Activated naive CD4-positive, alpha-beta T cell treated with anti-CD3 and anti-CD28 coated beads, Interleukin-2, amount 10 ng/mL, durations not matched to agents 7 days and 5 days (primary cell): ENCODE measurements around the gene BCL2L13.

Experiments
- CTCF ChIA-PET: fragments of 350-600 bp; sonication (Branson Sonifier 250); formaldehyde crosslinking; loops from one replicate; lab custom pipeline; 2021; ENCODE audit warnings: antibody characterized with exemption; lab: Charles Lee
- DNase-seq: peaks from one replicate; pipeline ENCODE4 v3.0.0-alpha.2; 2020
- H3K27ac Mint-ChIP-seq: one replicate; pipeline ENCODE4 v1.8.0; 2021; ENCODE audit warnings: mild to moderate bottlenecking, moderate library complexity, mixed read lengths
- H3K27me3 Mint-ChIP-seq: one replicate; pipeline ENCODE4 v1.8.0; 2021; ENCODE audit warnings: mild to moderate bottlenecking, mixed read lengths
- H3K36me3 Mint-ChIP-seq: one replicate; pipeline ENCODE4 v1.8.0; 2021; ENCODE audit warnings: mixed read lengths
- H3K4me1 Mint-ChIP-seq: one replicate; pipeline ENCODE4 v1.8.0; 2021; ENCODE audit warnings: mixed read lengths
- H3K4me3 Mint-ChIP-seq: one replicate; pipeline ENCODE4 v1.8.0; 2021; ENCODE audit warnings: mild to moderate bottlenecking, moderate library complexity, mixed read lengths
- H3K9me3 Mint-ChIP-seq: one replicate; pipeline ENCODE4 v1.8.0; 2021; ENCODE audit warnings: mixed read lengths

BCL2L13 gene

DNA sequence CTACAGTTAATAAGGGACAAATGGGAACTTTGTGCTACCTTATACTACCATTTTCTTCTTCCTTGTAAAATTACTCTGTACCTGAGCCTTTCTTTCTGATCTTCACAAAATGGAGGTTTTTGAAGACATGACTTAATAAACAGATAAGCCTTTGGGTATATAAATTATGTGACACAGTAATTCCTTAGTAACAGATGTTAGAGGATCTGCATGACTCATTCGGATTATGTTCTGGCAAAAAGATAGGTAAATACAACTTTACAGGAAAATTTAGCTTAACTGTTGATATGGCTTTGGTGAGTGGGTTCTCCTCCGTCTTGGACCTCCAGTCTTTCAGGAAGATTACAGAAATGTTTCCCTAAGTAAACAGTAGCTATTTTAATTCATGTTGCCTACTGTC, 73.9 kb downstream of the BCL2L13 start:
- no peaks in the 10 kb centered on the region for H3K9me3 Mint-ChIP-seq
- CTCF ChIA-PET = interaction anchor here (0.9 kb wide), 1 partner anchor 12 kb away, joined by 4 read pairs; no protein-coding TSS in a partner anchor
- peaks cover 4% of the 10 kb centered on the region for H3K4me1 Mint-ChIP-seq
- no peaks in the 10 kb centered on the region for H3K27me3 Mint-ChIP-seq
- DNase-seq = no peak
- H3K27ac Mint-ChIP-seq = no peak overlapping the region
- H3K36me3 Mint-ChIP-seq = peaks cover 6% of the 10 kb centered on the region
- H3K4me3 Mint-ChIP-seq = no peak overlapping the region

DNA sequence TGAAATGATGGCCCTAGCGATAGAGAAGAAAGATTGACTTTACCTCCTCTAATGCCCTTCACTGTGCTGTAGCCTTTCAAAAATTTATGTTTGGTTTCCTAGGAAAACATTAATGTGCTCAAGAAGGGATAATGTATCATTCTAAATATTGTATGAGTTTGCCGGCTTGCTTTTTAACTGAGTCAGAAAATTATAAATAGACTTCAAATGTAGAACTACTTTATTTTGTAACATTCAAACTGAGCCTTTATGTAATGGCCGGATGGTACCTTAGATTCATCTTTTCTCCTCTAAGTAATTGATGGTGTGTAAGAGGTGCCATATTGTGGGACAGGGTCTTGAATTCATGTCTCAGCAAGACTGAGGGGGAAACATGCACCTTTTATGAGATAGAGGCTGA, 78.0 kb downstream of the BCL2L13 start:
- Mint-ChIP-seq H3K27ac (no peak overlapping the region), H3K4me1 (peaks cover 4% of the 10 kb centered on the region), H3K4me3 (no peak overlapping the region), H3K9me3 (no peaks in the 10 kb centered on the region), H3K27me3 (no peaks in the 10 kb centered on the region), H3K36me3 (peaks cover 3% of the 10 kb centered on the region)
- DNase-seq = no peak
- CTCF ChIA-PET = no interaction called here

DNA sequence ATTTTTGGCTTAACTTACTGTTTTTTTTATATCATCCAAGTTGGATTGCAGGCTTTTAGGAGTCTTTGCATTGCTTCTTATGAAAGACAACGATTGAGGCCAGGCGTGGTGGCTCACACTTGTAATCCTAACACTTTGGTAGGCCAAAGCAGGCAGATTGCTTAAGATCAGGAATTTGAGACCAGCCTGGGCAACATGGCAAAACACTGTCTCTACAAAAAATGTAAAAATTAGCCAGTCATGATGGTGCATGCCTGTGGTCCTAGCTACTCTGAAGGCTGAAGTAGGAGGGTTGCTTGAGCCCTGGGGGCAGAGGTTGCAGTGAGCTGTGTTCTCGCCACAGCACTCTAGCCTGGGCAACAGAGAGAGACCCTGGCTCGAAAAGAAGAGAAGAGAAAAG, 79.2 kb downstream of the BCL2L13 start:
- Mint-ChIP-seq H3K27me3 (no peaks in the 10 kb centered on the region), H3K4me3 (no peak overlapping the region), H3K36me3 (peaks cover 2% of the 10 kb centered on the region), H3K9me3 (no peaks in the 10 kb centered on the region), H3K4me1 (peaks cover 4% of the 10 kb centered on the region), H3K27ac (no peak overlapping the region)
- CTCF ChIA-PET = no interaction called here
- no peak for DNase-seq

DNA sequence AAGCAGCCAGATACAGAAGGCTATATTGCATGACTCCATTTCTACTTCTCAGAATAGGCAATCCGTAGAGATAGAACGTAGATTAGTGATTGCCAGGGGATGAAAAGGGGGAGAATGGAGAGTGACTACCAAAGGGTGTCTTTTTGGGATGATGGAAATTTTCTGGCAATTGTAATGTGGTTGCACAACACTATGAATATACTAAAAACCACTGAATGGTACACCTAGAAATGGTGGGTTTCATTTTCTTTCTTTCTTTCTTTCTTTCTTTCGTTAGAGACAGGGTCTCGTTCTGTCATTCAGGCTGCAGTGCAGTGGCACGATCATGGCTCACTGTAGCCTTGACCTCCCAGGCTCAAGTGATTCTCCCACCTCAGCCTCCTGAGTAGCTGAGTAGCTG, 81.4 kb downstream of the BCL2L13 start:
- no peaks in the 10 kb centered on the region for H3K27me3 Mint-ChIP-seq
- CTCF ChIA-PET = no interaction called here
- no peak overlapping the region for H3K4me3 Mint-ChIP-seq
- no peak for DNase-seq
- H3K9me3 Mint-ChIP-seq = no peaks in the 10 kb centered on the region
- no peak overlapping the region for H3K27ac Mint-ChIP-seq
- H3K36me3 Mint-ChIP-seq = no peaks in the 10 kb centered on the region
- H3K4me1 Mint-ChIP-seq = peaks cover 4% of the 10 kb centered on the region

DNA sequence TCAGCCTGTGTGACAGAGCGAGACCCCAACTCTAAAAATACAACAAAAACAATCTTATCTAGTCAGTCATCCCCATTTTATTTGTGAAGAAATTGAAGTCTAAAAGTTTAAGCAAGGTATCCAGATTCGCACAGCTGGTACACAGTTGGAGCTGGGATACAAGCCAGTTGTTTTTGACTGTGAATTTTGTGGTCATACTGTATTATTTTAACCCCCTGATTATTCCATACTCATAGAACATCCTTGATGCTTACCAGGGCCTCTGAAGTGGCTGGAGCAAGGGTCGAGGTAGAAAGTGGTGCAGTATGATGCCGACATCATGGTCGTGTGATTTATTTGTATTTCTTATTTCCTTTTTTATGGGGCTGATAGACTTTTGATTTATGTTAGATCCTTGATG, 85.7 kb downstream of the BCL2L13 start:
- no peak for DNase-seq
- no peak overlapping the region for H3K27ac Mint-ChIP-seq
- H3K4me1 Mint-ChIP-seq = peaks cover 20% of the 10 kb centered on the region
- no peaks in the 10 kb centered on the region for H3K9me3 Mint-ChIP-seq
- CTCF ChIA-PET = interaction anchor here (1.2 kb wide), 1 partner anchor 12 kb away, joined by 4 read pairs; no protein-coding TSS in a partner anchor
- no peaks in the 10 kb centered on the region for H3K27me3 Mint-ChIP-seq
- no peak overlapping the region for H3K4me3 Mint-ChIP-seq
- H3K36me3 Mint-ChIP-seq = peaks cover 11% of the 10 kb centered on the region

DNA sequence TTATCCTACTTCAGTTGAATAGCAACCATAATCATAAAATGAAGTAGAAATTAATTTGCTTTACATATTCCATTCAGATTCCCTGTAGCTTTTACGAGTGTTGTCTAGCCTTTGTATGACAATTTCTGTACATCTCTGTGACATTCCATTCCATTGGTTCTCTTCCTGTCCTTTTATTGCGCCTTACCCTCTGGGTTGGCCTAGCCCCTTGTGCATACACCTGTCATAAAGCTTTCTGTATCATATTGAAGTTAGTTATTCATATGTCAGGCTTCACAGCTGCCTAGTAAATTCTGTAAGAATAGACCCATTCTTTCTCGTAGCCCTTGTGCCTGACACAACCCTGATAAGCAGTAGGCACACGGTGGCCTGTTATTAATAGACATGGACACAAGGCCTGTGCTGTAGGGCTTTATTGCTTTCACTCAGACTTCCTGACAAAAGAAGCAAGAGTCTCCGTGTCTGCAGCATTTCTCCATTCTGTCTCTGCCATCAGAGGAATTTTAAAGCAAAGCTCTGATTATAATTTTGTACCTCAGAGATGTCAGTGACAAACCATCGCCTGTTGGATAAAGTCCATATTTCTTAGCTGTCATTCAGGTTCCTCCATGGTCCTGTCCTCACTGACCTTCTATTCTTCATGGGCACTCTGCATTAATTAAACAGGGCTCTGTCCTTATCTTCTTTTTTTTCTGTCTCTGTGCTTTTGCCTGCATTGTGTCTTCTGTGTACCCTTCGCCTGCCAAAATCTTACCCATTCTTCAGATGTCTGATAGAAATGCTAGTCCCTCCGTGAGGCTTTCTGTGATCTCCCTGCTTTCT, 86.3 kb downstream of the BCL2L13 start:
- CTCF ChIA-PET = interaction anchor here (1.2 kb wide), 1 partner anchor 12 kb away, joined by 4 read pairs; no protein-coding TSS in a partner anchor
- H3K36me3 Mint-ChIP-seq = peaks cover 11% of the 10 kb centered on the region
- H3K4me1 Mint-ChIP-seq = peaks cover 20% of the 10 kb centered on the region
- H3K4me3 Mint-ChIP-seq = no peak overlapping the region
- no peaks in the 10 kb centered on the region for H3K27me3 Mint-ChIP-seq
- no peak for DNase-seq
- H3K9me3 Mint-ChIP-seq = no peaks in the 10 kb centered on the region
- H3K27ac Mint-ChIP-seq = no peak overlapping the region

DNA sequence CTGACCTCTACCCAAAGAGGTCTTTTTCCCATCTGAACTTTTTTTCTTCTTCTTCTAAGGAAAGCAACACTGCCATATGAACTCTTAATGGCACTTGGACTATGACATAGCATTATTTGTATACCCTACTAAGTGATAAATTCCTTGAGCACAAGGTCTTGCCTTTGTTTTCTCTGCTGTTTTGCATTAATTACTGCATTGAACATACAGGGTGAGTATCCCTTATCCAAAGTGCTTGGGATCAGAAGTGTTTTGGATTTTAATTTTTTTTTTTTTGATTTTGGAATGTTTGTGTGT, 86.9 kb downstream of the BCL2L13 start:
- H3K27ac Mint-ChIP-seq = no peak overlapping the region

DNA sequence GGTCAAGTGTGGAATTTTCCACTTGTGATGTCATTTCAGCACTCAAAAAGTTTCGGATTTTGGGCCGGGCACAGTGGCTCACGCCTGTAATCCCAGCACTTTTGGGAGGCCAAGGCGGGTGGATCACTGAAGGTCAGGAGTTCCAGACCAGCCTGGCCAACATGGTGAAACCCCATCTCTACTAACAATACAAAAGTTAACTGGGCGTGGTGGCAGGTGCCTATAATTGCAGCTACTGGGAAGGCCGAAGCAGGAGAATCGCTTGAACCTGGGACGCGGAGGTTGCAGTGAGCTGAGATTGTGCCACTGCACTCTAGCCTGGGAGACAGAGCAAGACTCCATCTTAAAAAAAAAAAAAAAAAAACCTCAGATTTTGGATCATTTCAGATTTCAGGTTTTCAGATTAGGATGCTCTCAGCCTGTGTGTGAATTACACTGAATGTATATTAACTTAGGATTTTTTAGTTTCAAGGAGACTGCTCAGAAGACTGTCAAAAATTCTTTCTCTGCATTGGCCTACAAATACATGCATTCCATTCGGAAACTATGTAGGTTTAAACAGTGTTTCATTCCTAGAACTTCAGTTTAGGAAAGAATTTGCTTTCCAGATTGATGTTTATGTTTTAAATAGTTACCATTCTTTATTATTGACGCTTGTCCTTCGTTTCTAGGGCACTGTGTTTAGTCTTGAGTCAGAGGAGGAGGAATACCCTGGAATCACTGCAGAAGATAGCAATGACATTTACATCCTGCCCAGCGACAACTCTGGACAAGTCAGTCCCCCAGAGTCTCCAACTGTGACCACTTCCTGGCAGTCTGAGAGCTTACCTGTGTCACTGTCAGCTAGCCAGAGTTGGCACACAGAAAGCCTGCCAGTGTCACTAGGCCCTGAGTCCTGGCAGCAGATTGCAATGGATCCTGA, 87.7 kb downstream of the BCL2L13 start:
- H3K4me3 Mint-ChIP-seq = no peak overlapping the region
- peak; percentile 37 for DNase-seq
- no peaks in the 10 kb centered on the region for H3K27me3 Mint-ChIP-seq
- peaks cover 20% of the 10 kb centered on the region for H3K4me1 Mint-ChIP-seq
- H3K27ac Mint-ChIP-seq = peak overlapping the region; percentile 47
- no peaks in the 10 kb centered on the region for H3K9me3 Mint-ChIP-seq
- CTCF ChIA-PET = interaction anchor here (1.0 kb wide), 1 partner anchor 16 kb away, joined by 3 read pairs; no protein-coding TSS in a partner anchor
- peaks cover 11% of the 10 kb centered on the region for H3K36me3 Mint-ChIP-seq

More for the DNA sequence above, 86.9 kb downstream of the BCL2L13 start:
- no peaks in the 10 kb centered on the region for H3K27me3 Mint-ChIP-seq
- CTCF ChIA-PET = interaction anchor here (1.2 kb wide), 1 partner anchor 13 kb away, joined by 4 read pairs; no protein-coding TSS in a partner anchor
- no peaks in the 10 kb centered on the region for H3K9me3 Mint-ChIP-seq
- no peak for DNase-seq
- H3K4me3 Mint-ChIP-seq = no peak overlapping the region
- peaks cover 20% of the 10 kb centered on the region for H3K4me1 Mint-ChIP-seq
- H3K36me3 Mint-ChIP-seq = peaks cover 11% of the 10 kb centered on the region

DNA sequence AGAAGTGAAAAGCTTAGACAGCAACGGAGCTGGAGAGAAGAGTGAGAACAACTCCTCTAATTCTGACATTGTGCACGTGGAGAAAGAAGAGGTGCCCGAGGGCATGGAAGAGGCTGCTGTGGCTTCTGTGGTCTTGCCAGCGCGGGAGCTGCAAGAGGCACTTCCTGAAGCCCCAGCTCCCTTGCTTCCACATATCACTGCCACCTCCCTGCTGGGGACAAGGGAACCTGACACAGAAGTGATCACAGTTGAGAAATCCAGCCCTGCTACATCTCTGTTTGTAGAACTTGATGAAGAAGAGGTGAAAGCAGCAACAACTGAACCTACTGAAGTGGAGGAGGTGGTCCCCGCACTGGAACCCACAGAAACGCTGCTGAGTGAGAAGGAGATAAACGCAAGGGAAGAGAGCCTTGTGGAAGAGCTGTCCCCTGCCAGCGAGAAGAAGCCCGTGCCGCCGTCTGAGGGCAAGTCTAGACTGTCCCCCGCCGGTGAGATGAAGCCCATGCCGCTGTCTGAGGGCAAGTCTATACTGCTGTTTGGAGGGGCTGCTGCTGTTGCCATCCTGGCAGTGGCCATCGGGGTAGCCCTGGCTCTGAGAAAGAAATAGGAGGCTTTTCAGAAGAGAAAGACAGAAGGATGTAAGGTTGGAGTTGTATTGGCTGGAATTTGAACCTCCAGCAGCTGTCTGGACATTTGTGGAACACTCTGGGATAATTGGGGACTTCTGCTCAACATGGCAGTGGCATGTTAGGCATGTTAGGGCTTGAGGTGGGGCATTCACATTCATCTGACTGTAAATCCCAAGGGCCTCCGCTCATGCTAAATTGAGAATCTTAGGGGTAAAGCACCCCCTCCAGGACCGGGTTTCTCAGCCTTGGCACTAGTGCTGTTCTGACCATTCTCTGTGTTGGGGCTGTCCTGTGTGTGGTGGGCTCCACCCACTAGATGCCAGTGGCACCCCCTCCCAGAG, 88.7 kb downstream of the BCL2L13 start:
- Mint-ChIP-seq H3K27me3 (no peaks in the 10 kb centered on the region), H3K9me3 (no peaks in the 10 kb centered on the region), H3K4me3 (no peak overlapping the region), H3K36me3 (peaks cover 12% of the 10 kb centered on the region), H3K27ac (peak overlapping the region; percentile 47), H3K4me1 (peaks cover 20% of the 10 kb centered on the region)
- no peak for DNase-seq
- CTCF ChIA-PET = interaction anchor here (1.0 kb wide), 1 partner anchor 15 kb away, joined by 3 read pairs; no protein-coding TSS in a partner anchor

DNA sequence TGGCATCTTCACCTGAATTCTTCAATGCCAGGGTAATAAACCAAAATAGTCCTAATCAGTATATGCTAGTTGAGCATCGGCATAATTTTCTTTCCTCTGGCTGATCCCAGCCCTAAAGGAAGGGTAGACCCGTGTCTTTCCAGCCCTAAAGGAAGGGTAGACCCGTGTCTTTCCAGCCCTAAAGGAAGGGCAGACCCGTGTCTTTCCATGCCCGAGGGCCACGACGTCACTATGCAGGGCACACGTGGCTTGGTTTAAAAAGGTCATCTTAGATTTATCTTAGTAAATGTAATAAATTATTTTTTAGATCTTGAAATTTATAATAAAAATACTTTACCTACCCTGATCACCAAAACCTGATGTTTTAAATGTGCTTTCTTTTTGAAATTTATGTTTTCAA, 90.2 kb downstream of the BCL2L13 start:
- Mint-ChIP-seq H3K27me3 (no peaks in the 10 kb centered on the region), H3K36me3 (peaks cover 21% of the 10 kb centered on the region), H3K9me3 (no peaks in the 10 kb centered on the region), H3K4me3 (no peak overlapping the region), H3K4me1 (peaks cover 23% of the 10 kb centered on the region), H3K27ac (no peak overlapping the region)
- DNase-seq = no peak
- CTCF ChIA-PET = no interaction called here

DNA sequence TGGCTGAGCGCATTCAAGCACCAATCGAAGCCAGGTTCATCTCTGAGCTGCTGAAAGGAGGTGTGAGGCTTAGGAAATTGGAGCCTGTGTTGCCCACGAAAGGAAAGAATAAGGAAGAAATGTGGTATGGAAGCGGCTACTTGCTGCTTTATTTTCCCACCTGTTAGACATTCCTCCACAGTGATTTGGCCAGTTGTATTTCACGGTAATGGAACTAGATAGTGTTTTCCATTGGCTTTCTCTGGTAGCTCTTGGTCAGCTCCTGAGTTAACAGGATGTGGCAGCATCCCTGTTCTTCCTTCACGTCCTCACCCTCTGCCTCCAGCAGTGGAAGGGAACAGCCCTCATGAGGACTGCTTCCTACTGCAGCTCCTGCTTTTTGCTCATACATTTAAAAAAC, 91.0 kb downstream of the BCL2L13 start:
- no peak overlapping the region for H3K27ac Mint-ChIP-seq

DNA sequence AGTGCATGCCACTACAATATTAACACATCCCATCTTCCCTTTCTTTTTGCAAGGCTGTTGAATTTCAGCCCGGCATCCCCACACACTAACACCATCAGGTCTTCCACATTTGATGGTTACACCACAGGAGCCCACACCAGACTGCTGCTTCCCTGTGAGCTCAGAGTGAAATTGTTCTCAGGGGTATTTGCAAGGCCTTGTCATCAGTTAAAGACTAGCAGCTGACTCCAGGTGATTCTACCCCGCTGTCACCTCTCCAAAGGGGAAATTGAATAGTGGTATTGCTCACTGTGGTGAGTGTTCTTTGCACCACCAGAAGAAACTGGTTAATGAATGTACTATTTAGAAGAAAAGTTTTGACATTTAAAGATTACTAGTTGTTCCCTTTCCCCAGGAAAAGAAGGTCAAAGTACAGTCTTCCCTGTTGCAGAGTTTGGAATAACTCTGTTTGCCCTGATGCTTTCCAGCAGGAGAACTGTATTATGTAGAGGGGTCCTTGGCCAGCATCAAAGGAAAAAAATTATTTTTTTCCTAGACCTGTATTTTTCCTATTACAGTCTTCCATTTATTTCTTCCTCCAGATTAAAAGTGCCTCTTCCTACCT, 93.8 kb downstream of the BCL2L13 start:
- DNase-seq = no peak
- H3K4me1 Mint-ChIP-seq = peaks cover 20% of the 10 kb centered on the region
- H3K36me3 Mint-ChIP-seq = peaks cover 21% of the 10 kb centered on the region
- CTCF ChIA-PET = interaction anchor here (1.0 kb wide), 1 partner anchor 8 kb away, joined by 3 read pairs; no protein-coding TSS in a partner anchor
- H3K4me3 Mint-ChIP-seq = no peak overlapping the region
- no peak overlapping the region for H3K27ac Mint-ChIP-seq
- H3K27me3 Mint-ChIP-seq = no peaks in the 10 kb centered on the region
- no peaks in the 10 kb centered on the region for H3K9me3 Mint-ChIP-seq

More for the DNA sequence above, 91.0 kb downstream of the BCL2L13 start:
- Mint-ChIP-seq H3K4me3 (no peak overlapping the region), H3K4me1 (peaks cover 31% of the 10 kb centered on the region), H3K27me3 (no peaks in the 10 kb centered on the region), H3K36me3 (peaks cover 25% of the 10 kb centered on the region), H3K9me3 (no peaks in the 10 kb centered on the region)
- no peak for DNase-seq
- CTCF ChIA-PET = interaction anchor here (1.4 kb wide), 1 partner anchor 12 kb away, joined by 4 read pairs; no protein-coding TSS in a partner anchor

DNA sequence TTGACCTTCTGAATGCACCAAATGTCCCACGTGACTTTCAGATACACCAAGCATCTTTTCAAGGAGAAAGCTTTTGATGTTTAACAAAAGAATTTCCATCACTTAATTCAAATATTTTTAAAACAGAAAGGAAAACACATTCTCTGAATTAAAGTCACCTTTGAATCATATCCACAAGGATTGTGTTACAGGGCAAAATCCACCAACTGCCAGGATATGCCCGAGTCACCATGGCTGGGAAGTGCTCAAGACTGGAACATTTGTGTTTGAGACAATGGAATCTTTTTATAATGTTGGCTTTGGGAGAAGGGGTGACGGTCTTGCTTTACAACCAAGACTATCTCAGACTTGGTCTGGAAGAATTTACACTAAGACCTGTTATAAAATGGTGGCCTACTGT, 94.9 kb downstream of the BCL2L13 start:
- H3K36me3 Mint-ChIP-seq = peaks cover 27% of the 10 kb centered on the region
- no peaks in the 10 kb centered on the region for H3K9me3 Mint-ChIP-seq
- no peak for DNase-seq
- no peak overlapping the region for H3K27ac Mint-ChIP-seq
- CTCF ChIA-PET = interaction anchor here (0.5 to 3.1 kb wide), 2 partner anchors 10 to 94 kb away, joined by 3 to 10 read pairs; no protein-coding TSS in a partner anchor
- no peak overlapping the region for H3K4me3 Mint-ChIP-seq
- H3K27me3 Mint-ChIP-seq = no peaks in the 10 kb centered on the region
- peaks cover 16% of the 10 kb centered on the region for H3K4me1 Mint-ChIP-seq
